ENCODE data around the gene PODXL2. TPM values are rescaled to one million over a fixed set of nuclear protein-coding genes. Genes with fewer than 3 reads are reported as not detected.

Gene PODXL2
- polyA plus RNA-seq, 4 donors = 25.7 to 54.4 (median 46.2) TPM

DNA sequence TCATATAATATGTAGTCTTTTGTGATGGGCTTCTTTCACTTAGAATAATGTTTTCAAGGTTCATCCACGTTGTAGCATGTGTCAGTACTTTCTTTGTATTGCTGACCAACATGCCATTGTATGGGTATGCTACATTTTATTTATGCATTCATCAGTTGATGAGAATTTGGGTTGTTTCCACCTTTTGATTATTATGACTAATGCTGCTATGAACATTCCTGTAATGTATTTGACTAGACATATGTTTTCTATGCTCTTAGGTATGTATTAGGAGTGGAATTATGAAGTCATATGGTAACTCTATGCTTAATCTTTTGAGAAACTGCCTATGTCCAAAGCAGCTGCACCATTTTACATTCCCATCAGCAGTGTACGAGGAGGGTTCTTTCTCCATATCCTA, 3.2 kb upstream of the PODXL2 start:
- DNase-seq (ENCODE audit: low read depth in 4 of 4, low spot score in 3 of 4) = no peak

DNA sequence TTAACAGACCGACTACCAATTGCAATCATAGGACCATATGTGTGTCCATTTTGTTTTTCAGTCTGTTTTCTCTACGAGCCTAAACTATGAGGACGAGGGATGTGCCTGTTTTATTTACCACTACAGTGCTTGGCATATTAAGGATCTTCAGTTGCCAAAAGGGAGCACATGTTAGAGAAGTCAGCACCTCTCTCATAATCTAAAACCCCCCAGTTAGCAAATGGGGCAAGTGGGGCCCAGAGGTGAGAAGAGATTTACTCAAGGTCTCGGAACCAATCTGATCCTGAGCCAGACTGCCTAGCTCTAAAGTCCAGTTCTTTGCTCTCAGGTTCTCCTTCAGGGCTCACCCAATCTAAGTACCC, 578 bp upstream of the PODXL2 start:
- DNase-seq (ENCODE audit: low read depth in 4 of 4, low spot score in 3 of 4) = no peak

DNA sequence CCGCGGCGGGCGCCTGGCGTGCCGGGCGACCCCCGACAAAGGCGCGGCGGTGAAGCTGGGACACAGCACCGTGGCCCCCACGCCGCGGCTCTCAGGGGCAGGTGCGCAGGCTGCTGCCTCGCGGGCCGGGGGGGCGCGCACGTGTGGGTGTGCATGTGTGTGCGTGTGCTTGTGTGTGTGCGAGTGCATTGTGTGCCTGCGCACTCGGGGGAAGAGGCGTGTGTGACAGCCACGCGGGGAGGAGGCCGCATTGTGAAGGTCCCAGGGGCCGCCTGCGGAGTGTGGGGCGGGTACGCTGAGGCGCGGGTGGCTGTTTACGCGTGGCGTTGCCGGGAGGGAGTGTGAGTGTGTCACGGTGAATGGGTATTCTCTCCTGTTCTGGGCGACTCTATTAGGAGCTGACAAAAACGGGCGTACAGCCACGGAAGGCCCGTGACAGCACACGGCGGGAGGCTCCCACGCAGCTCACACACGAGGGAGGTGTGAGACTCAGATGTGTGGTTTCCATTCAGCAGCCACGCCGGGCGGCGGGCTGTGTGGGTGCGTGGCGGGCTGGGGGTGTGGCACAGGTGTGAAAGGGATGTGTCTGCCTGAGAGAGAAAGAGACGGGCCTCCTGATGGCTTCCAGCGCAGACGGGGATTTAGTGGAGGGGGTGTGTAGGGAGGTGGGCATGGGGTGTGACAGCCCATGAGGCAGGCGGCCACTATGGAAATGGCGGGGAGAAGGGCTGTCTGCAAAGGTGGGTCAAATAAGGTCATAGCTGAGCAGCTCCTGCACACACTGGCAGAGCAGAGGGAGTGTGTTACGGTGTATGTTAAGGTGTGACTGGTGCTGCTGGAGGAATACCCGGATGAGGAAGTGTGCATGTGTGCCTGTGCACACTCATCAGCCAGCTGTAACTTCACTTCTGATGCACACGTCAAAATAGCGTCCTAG, 750 bp downstream of the PODXL2 start:
- DNase-seq (ENCODE audit: low read depth in 4 of 4, low spot score in 3 of 4) = no peak

DNA sequence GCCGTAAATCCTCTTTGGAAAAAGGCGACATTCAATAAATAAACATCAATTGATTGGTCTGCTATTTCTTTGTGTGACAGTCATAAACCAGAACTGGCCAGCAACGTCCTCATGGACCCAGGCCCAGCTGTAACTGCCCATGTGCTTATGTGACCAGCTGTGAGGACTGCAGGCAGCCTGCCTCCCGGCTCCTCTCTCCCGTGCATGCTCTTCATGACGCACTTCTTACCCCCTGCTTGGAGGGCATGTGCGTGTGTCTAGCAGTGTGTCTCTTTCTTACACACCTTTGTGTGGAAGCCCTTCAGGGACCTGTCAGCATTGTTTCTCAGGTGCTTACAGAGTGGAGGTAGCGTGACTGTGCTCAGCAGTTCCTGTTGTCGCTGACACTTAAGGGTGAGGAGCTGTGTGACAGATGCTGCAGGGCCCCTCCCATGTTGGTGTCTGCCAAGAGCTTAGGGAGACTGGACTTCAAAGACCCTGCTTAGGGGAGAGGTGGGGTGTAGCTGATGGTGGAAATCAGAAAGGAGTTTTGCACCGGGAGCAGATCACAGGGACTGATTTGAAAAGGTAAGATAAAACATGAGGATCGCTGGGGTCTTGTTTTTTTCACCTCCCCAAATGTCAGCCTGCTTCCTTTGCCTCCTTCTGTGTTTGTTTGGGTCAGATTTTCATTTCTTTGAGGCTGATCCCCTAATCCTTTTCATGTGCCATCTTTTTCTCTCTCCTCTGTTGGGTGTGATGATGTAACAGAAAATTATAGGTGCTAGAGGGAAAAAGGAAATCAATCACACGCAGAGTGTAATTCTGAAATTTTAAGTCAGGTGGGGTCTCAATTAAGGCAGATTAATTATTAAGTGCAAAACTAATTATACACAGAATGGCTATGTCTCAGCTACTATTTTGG, 2.1 kb downstream of the PODXL2 start:
- no peak for DNase-seq (ENCODE audit: low read depth in 4 of 4, low spot score in 3 of 4)

DNA sequence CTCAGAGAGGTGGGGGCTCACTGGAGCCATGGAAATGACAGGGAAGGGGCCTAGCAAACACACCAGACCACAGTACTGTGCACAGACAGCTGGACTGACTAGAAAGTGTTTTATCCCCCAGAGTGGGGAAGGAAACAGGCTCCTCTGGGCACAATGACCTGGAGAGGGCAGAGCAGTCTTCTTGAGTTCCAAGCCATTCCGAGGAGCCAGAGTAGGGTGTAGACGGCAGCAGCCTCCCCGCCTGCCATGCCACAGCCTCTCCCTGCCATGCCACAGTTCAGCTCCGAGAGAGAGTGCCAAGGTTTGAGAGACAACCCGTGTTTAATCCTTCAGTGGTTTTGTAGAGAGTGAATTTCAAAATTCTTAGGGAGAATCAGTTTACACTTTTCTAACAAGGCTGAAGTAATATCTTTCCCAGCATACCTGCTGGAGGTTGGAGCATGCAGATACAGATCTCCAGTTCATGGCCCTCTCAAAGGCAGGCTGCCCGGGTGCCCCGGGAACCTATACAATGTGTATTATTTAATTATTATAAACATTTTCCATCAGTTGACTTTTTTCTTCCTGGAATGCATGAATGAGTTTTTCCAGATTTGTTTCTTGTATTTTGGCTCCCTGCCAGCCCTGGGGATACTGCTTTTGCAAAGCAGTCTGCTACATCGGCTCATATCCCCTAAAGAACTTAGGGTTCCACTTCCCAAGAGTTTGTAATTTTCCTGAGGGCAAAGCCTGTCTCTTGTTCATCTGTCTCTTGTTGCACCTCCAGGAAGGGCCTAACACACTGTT, 3.2 kb downstream of the PODXL2 start:
- no peak for DNase-seq (ENCODE audit: low read depth in 4 of 4, low spot score in 3 of 4)

DNA sequence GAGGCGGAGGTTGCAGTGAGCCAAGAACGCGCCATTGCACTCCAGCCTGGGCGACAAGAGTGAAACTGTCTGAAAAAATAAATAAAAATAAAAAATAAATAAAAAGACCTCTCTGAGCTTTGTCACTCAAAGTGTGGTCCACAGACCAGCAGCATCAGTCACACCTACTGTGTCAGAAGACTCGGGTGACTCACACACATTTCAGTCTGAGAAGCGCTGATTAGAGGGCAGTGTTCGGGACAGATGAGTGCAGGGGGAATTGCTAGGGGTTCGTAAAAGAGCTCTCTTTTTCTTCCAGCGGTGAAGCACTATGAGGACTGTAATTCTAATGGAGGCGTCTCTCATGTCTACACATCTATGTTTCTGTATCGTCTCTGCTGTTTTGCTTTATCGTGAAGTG, 5.7 kb downstream of the PODXL2 start:
- DNase-seq (ENCODE audit: low read depth in 4 of 4, low spot score in 3 of 4) = no peak

DNA sequence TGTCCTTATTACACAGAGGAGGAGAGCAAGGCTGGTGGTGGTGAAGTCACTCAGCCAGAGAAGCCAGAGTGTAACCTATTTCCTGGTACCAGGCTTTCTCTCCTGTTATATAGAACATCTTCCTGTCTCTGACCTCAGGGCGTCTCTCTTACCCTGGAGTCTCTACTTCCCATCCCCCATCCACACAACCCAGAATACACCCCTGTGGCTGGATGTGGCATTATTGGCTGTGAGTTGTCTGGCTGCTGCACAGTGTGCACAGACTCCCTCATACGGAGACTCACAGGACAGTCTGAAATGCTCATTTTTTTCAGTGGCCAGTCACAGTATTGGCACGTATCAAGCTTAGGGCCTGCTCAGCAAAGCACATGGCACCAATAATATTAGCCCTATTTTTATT, 8.6 kb downstream of the PODXL2 start:
- DNase-seq (ENCODE audit: low read depth in 4 of 4, low spot score in 3 of 4) = no peak

DNA sequence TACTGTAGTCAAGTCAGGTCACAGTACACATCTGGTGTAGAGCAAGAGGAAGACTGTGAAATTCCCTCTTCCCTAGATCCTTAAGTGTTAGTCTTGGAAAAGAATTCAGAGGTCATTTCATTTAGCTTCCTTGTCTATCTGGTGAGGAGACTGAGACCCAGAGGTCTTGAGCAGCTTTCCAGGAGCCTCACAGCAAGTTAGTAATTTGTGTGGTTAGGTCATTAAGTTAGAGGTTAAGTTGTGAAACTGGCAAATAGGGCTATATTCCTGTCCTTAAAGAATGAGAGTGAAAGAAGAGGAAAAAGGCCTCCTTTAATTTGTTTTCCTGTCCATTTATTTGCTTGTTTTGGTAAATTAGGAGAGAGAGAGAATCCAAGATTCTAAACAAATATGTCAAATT, 9.0 kb downstream of the PODXL2 start:
- no peak for DNase-seq (ENCODE audit: low read depth in 4 of 4, low spot score in 3 of 4)

DNA sequence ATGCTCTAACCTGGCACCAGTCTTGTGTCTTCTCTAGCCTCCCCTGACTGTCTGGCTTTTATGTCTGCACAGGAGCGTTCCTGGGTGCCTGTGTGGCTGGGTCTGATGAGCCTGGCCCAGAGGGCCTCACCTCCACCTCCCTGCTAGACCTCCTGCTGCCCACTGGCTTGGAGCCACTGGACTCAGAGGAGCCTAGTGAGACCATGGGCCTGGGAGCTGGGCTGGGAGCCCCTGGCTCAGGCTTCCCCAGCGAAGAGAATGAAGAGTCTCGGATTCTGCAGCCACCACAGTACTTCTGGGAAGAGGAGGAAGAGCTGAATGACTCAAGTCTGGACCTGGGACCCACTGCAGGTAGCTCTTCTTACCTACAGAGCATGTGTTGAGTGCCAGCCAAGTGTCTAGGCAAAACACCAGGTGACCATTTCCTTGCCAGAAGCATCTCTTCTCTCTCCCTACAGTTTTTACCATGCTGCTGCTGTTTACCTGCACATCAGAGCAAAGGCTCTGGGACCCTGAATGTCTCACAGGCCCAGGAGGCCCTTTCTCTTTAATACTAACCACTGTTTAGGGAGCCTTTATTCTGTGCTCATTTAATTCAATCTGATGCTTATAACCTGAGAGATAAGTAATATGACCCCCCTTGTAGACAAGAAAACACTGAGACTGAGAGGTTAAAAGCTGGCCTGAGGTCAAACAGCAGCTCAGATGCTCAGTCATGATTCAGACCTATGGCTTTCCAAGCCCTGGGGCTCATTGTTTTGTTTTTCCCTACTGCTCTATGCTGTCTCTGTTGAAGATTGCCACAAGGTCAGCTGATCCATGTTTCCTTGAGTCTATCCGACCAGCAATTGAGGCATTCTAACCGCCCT, 10.4 kb downstream of the PODXL2 start:
- DNase-seq (ENCODE audit: low read depth in 4 of 4, low spot score in 3 of 4) = no peak

DNA sequence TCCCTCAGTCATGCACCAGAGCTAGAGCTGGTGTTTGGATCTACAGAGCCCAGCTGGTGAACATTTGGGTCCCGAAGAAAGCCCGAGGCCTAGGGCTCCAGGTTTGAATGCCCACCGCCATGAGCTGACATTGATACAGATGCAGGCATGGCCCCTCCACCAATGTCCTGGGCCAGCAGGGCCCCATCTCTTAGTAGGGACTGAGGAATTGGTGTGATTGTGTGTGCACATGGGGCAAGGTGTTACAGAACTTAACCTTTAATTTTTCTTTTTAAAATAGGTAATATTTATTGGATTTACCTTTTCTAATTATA, 11.0 kb downstream of the PODXL2 start:
- no peak for DNase-seq (ENCODE audit: low read depth in 4 of 4, low spot score in 3 of 4)

DNA sequence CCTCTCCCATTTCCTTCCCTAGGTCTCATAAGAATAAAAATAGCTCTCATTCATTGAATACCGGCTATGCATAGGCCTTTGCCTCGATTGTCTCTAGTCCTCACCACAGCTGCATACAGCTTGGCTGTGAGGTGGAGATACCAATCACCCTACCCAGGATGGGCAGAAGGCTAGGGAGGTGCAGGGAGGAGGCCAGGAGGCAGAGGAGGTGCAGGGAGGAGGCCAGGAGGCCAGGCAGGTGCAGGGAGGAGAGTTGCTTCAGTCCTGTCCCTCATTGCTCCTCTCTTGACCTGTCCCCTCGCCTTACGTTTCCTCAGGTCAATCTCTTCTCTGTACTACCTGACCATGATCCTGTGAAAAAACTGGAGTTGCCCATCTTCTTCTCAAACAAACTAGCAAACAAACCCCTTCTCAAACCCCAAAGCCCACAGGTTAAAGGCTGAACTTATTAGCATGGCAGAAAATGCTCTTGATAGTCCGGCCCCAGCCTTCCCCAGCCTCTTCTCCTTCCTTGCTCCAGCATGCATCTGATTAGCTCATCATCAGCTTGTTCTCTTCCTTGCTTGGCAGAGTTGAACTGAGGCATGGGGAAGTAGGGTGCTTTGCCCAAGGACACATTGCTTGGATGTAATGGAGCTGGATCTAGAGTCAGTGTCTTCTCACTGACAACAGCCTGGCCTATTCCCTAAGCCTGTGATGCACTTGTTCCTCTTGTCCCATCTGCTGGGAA, 15.8 kb downstream of the PODXL2 start:
- no peak for DNase-seq (ENCODE audit: low read depth in 4 of 4, low spot score in 3 of 4)

DNA sequence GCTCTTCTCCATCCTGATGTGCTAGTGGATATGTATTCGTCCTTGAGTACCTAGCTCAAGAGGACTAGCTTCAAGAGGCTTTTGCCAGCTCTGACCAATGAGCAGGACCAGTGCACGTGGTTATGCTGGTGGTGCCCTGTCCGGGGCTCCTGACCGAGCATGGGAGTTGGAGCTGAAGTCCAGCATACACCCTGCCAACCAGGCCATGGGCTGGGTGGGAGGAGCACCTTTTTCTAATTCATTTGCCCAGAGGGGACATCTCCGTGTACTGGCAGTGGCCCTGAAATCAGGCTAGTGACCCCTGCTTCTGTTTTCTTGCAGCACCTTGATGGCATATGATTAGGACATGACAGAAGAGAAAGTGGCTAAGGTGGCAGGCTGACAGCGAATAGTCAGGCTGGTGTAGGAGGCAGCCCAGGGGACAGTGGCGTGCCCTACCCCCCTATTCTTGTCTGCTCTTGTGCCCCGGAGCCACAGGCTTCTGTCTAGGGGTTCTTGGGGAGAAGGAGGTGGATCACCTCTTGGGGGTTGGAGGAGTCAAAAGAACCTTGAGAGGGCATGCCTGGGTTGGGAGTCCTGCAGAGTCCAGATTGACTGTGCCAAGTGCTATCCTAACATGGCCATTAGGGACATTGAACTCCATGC, 16.5 kb downstream of the PODXL2 start:
- DNase-seq (ENCODE audit: low read depth in 4 of 4, low spot score in 3 of 4) = no peak

DNA sequence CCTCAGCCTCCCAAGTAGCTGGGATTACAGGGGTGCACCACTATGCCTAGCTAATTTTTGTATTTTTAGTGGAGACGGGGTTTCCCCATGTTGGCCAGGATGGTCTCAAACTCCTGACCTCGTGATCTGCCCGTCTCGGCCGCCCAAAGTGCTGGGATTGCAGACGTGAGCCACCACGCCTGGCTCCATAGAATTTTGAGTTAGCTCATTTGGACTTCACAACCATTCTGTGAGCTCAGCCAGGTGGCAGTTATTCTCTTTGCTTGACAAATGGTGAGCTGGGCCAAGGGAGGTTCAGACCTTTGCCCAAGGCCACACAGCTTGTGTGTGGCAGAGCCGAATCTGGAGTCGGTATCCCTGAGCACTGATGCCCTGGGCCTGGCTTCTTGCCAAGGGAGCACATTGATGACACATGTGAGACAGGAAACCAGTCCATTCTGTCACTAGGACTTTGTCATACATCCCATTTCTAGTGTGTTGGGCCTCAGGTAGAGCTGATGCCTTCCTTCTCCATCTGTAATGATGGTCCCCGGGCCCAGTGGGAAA, 17.6 kb downstream of the PODXL2 start:
- no peak for DNase-seq (ENCODE audit: low read depth in 4 of 4, low spot score in 3 of 4)

DNA sequence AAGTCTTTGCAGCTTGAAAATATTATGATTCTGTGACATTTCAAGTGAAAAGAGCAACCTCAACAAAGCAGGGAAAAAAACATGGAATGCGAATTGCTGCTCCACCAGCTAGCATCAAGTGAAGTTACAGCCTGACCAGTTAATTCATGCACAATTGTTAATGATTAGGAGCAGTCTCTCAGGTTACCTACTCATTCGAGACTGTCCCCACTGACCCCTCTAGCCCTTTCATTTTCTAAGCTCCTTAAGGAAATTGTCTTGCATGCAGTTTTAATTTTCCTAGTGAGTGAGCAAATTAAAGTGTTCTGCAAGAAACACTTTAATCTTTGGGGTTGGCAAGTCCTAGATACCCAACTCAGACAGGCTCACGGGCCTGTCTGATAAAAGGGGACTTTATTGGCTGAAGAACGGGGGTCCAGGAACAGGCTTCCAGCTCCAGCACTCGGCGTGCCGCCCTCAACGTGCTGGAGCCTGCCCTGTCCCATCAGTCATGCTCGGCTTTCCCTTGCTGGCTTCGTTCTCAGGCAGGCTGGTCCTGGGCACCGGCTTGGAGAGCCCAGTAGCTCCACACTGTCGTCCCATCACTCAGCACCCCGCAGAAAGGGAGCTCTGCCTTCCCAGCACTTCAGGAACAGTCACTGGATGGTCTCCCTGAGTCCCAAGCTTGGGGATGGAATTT, 18.3 kb downstream of the PODXL2 start:
- DNase-seq (ENCODE audit: low read depth in 4 of 4, low spot score in 3 of 4) = peak in 1 of 4 donors; percentile 44

DNA sequence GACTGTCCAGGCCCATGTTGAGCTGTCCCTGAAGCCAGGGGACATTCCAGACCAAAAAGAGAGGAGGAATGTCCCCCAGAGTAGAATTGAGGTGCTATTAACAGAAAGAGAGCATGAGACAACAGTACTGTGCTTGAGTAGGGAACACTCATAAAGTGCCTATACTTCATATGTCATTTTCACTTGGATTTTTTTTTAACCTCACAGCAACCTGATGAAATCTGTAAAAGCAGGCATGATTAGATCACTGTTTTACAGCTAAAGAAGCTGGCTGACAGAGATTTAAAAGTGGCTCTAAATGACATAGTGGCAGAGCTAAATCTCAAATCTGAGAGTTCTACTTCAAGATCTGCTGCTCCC, 18.8 kb downstream of the PODXL2 start:
- DNase-seq (ENCODE audit: low read depth in 4 of 4, low spot score in 3 of 4) = no peak

DNA sequence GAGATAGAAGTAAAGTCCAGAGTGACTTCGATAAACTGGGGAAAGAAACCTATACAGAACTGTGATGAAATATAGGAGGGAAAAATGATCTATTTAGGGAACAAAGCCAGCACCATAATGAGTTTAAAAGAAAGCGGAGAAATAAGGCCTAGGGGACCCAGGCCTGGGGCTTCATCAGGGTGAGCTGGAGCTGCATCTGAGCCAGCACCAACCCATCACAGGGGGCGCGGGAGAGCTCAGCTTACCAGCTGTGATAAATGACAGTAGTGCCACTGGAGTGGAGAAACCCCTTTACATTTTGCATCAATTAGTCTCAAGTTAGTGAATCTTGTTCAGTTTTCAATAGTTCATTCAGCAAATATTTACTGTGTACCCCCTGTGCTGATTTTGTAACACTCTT, 21.3 kb downstream of the PODXL2 start:
- DNase-seq (ENCODE audit: low read depth in 4 of 4, low spot score in 3 of 4) = no peak

DNA sequence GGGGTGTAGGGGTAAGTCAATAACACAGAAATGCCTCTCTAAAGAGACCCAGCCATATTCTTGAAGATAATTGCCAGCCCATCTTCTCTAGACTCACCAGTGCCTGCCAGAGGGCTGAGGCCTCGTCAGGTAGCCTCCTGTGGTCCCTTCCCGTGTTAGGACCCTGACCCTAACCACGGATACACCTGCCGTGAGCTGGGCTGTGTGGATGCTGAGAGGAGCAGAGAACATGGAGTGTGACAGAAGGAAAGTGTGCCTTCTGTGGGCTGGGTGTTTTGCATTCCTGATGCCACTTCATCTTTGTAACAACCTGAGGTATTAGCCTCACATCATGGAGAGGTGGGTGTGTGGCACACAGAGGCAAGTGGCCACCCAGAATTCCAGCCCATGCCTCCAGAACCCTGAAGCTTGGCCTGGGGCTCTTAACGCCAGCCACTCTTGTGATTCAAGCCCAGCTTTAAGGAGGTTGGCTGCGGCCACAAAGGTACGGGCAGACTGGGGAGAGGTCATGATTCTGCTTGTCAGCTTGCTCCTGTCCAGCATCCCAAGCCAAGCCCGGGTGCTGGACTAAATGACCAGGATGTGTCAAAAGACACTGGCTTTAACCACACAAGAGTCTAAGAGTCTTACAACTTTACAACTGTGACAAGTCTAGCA, 22.7 kb downstream of the PODXL2 start:
- no peak for DNase-seq (ENCODE audit: low read depth in 4 of 4, low spot score in 3 of 4)
